Measurements from ENCODE around the gene NTN3.
A peak's percentile ranks its signal among the peaks of the same experiment; 100 is the strongest.
"Not testable (repeated sequence)": the region's sequence is repeated elsewhere in the genome, so short reads cannot be mapped to it uniquely, and the experiment has no call there.

Gene NTN3

DNA sequence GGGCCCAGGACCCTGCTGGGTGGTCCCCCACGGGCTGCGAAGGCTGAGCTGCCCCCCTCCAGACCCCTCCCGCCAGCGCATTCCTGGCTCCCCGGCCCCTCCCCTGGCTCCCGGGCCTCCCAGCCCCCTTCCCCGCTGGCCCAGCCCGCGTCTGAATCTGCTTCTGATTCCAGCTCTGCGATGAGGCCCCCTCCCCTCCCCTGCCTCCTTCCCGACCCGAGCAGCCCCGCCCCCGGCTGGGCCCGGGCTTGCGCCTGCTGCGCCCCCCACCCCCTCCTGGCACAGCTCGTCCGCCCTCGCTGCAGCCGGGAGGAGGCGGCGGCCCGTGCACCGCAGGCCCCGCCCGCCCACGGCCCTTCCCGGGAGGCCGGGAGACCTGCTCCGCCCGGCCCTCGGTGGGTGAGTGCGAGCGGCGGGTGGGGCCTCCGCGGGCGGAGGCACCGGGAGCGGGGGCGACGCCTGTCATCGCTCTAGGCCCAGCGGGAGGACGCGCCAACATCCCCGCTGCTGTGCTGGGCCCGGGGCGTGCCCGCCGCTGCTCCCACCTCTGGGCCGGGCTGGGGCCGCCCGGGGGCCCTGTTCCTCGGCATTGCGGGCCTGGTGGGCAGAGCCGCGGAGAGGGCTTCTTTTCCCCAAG, at the start of gene NTN3:
Gene NTN3 (plus strand): TSS at position 282 of the 637 bp plus-strand sequence. CDS start 405 bp downstream, outside the sequence.
- peak; percentile 55 for DNase-seq

GRCh38 chr16:2422123-2422867, 48.8 kb upstream of the NTN3 start:
- DNase-seq, result no peak

GRCh38 chr16:2424061-2425007, 46.8 kb upstream of the NTN3 start:
- no peak for DNase-seq

DNA sequence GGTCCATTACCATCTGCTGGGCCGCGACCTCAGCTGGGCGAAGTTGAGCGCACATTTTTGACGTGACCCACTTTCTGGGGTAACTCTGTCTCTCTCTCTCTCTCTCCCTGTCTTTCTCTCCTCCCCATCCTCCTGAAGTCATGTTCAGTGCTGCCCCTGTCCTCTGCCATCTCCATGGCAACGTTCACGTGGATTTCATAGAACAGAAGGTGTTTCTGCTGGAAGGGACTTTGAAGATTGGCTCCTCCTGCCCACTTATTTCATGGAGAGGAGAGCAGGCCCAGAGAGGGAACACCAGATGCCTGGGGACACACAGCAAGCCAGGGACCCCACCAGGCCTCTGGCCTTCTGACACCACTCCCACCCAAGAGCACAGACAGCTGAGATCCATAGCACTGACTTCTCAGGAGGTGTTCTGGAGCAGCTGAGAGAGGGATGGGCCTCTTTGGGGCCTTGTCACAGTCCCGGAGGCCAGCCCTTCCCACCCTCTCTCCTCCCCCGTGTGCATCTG, 46.0 kb upstream of the NTN3 start:
- DNase-seq, result no peak

DNA sequence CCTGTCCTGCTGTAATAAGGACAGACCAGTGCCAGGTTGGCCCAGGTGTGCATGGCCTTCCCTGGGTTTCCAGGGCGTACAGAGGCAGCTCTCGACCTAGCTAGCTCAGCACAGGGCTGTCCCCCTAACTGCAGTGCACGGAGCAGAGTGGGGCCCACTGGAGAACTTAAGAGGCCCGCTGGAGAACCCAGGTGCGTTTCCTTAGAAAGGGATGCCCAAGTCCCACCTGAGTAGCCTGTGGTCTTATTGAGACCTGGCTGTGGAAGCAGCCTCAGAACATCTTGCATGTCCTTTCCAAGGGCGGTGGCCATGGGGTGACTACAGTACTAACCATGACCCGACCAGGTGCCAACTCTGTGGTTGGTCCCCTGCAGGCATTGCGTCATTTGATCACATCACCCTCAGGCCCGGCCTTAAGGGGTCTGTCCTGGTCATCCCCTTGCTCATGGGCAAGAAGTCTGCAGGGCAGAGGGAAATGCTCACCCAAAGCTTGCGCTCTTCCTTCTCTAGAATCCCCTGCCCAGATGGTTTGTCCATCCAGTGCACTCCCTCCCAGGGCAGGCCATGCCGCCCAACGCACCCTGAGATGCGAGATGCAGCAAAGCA, 45.2 kb upstream of the NTN3 start:
- no peak for DNase-seq

GRCh38 chr16:2426941-2427361, 44.1 kb upstream of the NTN3 start:
- DNase-seq, result no peak

DNA sequence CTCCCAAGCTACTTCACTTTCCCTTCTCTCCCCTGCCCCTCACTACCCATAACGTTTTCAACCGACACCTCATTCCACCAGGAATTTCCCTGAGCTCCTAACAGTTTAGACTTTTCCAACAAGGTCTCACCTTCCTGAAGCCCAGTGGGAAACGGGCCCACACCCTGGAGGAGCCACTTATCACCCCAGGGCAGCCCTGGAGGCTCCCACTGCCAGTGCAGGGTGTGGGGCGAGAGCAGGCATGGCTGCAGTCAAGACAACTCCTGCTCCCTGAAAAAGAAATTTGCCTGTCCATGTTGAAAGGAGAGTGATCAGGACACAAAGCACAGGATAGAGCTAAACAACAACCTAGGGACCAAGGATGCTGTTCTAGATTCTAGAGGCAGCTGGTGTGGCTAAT, 43.6 kb upstream of the NTN3 start:
- no peak for DNase-seq

DNA sequence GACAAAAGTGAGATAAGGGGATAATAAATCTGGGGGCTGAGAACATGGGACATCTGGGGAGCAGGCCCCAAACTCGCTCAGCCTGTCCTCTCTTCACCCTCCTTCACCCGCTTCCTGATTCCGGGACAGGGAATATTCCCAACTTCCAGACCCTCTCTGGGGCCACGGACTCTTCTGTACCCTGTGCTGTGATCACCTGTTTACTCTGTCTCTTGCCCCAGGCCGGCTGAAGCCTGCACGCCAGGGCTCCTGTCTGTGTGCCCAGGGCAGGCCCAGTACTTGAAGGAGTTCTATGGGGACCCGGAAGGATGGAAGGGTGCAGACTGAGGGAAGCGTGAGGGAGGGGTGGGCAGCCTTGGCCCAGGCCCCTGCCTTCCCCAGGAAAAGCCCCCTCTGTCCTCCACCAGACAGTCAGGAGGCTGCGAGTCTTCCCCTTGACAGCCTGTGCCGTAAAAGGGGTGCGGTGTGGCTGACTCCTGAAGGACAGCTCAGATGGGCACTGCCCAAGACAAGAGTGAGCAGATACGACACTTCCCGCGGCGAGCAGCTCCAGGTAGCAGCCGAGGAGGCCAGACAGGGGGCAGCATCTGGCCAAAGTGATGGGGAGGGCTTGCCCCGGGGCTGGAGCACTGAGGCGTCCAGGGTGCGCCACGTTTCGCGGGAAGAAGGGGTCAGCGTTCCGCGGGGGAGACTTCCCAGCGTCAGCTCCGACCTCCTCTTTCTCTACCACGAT, 42.9 kb upstream of the NTN3 start:
- no peak for DNase-seq

GRCh38 chr16:2428784-2429033, 42.4 kb upstream of the NTN3 start:
- no peak for DNase-seq

GRCh38 chr16:2429034-2429770, 41.9 kb upstream of the NTN3 start, which contains the start of gene CCNF:
Gene CCNF (plus strand): TSS chr16:2429447. CDS start chr16:2429482, 35 bp downstream.
- DNase-seq, result peak; percentile 85

- DNase-seq, result no peak
Observed at GRCh38 chr16:2429771-2430663, 41.1 kb upstream of the NTN3 start.

- DNase-seq, result no peak
Observed at GRCh38 chr16:2432286-2432685, 38.8 kb upstream of the NTN3 start.

DNA sequence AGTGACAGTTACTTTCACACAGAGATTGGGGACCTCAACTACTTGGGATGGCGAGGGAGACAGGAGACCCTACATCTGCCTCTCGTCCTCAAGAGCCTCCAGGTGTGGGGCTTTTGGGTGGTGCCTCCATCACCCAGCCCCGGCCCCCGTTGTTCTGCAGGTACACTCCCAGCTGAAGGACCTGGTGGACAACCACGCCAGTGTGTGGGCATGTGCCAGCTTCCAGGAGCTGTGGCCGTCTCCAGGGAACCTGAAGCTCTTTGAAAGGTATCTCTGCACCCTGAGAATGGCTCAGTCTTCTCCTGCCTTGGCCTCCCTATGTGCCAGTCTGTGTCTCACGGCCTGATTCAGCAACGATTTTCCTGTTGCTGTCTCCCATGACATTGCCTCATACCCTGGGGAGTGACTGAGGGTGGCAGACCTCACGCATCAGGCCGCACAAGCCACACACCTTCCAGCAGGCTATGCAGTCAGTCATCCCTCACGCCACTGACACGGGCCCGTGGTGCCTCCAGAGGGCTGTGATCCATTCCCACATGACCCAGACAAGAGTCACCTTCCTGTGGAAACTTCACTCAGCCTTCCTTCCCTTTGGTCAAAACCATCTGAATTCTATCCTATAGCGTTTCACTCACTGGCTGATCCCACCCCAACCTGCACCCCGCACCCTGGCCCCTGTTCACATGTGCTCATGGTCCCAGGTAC, 38.1 kb upstream of the NTN3 start:
- no peak for DNase-seq

DNA sequence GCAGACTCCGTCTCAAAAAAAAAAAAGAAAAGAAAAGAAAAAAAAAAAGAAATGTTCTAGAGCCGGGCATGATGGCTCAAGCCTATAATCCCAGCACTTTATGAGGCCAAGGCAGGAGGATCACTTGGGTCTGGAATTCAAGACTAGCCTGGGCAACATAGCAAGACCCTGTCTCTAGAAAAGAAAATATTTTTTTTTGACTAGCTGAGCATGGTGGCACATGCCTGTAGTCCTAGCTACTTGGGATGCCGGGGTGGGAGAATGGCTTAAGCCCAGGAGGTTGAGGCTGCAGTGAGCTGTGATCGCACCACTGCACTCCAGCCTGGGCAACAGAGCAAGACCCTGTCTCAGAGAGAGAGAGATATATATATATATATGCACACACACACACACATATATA, 35.9 kb upstream of the NTN3 start:
- not testable (repeated sequence) for DNase-seq

DNA sequence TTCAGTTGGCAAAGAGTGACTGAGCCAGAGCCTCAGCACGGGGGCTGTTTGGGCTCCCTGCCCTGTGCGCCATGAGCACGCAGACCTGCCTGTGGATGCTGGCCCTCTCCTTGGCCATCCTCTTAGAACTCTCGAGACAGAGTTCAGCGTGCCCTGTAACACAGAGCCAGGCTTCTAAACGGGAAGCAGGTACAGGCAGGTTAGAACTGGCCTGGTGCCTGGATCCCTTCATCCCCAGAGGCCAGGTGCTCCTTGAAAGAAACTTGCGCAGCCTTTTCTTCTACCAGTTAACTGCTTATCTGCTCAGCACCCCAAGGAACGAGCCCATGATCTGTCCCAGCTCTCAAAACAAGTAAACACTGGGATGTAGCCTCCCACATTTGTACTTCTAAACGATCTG, 35.0 kb upstream of the NTN3 start:
- DNase-seq, result no peak

DNA sequence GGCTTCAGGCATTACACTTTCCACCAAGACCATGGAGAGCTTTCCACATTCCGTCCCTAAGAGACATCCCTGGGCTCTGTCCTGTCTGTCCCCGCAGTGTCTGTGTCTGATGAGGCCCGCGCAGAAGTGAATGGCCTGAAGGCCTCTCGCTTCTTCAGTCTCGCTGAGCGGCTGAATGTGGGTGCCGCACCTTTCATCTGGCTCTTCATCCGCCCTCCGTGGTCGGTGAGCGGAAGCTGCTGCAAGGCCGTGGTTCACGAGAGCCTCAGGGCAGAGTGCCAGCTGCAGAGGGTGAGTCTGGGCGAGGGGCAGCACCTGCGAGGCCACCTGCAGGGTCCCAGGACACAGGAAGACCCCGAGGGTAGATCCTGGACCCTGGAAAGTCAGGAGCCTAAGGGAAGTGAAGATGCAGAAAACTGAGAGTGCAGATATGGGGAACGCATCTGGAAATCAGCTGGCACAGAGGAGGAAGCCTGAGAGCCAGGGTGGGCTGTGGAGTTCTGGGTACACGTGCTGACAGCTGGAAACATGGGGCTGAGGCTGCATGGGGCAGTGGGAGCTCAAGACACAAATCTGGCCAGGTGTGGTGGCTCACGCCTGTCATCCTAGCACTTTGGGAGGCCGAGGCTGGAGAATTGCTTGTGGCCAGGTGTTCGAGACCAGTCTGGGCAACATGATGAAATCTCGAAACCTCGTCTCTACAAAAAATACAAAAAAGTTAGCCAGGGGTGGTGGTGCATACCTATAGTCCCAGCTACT, 33.9 kb upstream of the NTN3 start:
- no peak for DNase-seq

DNA sequence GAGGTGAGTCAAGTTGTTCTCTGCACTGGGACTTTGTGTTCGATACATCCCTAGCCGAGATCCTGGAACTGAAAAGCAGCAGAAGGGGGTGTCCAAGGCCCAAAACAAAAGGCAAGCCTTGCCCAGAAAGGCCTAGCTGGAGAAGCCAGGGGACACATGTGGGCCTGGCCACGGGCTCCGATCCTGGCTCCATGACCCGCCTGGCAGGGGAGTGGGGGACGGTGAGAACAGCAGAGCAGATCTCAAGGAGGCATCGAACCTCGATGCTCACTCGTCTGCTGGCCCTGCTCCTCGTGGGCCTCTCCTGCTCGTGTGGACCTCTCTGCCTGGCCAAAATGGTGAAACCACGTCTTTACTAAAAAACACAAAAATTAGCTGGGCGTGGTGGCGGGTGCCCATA, 33.0 kb upstream of the NTN3 start:
- no peak for DNase-seq

GRCh38 chr16:2439598-2439997, 31.5 kb upstream of the NTN3 start:
- no peak for DNase-seq
